Mesothelial cell of epicardium (in vitro differentiated cells): Measurements from ENCODE around the gene RSRC2. TPM values are rescaled to one million over a fixed set of nuclear protein-coding genes. Genes with fewer than 3 reads are reported as not detected.
A peak's percentile ranks its signal among the peaks of the same experiment; 100 is the strongest.

Experiments used
- DNase-seq, 2 experiments: peaks; one replicate each; pipeline ENCODE4 v3.0.0; 2021; ENCODE audit warnings: low spot score in 2 of 2; ENCODE audit not compliant: unreplicated experiment in 2 of 2
- H3K27ac Mint-ChIP-seq: 2 replicates; pipeline ENCODE4 v1.8.0; 2021; ENCODE audit warnings: mixed read lengths
- H3K27me3 Mint-ChIP-seq: 2 replicates; pipeline ENCODE4 v1.8.0; 2021; ENCODE audit warnings: low read depth, mixed read lengths
- H3K36me3 Mint-ChIP-seq: 2 replicates; pipeline ENCODE4 v1.8.0; 2021; ENCODE audit warnings: mixed read lengths
- H3K4me1 Mint-ChIP-seq: 2 replicates; pipeline ENCODE4 v1.8.0; 2021; ENCODE audit warnings: mixed read lengths
- H3K4me3 Mint-ChIP-seq: 2 replicates; pipeline ENCODE4 v1.8.0; 2021; ENCODE audit warnings: mild to moderate bottlenecking, moderate library complexity, mixed read lengths
- H3K9me3 Mint-ChIP-seq: 2 replicates; pipeline ENCODE4 v1.8.0; 2021; ENCODE audit warnings: mixed read lengths
- CTCF ChIP-seq: fragments of 200-600 bp; sonication (generic); IDR thresholded peaks from one replicate; pipeline ENCODE4 v1.5.0; 2021; ENCODE audit warnings: antibody characterized with exemption; ENCODE audit not compliant: unreplicated experiment
- total RNA-seq: library from RNA; stranded (reverse); gene quantifications from 3 replicates; pipeline ENCODE4 v1.2.1, GENCODE V29; 2021

The RSRC2 gene
- total RNA-seq, 1 donor from 2014 or later: 131 TPM

- Mint-ChIP-seq H3K36me3 (peaks cover 41% of the 10 kb centered on the region), H3K27me3 (no peaks in the 10 kb centered on the region), H3K4me3 (no peak overlapping the region), H3K9me3 (no peaks in the 10 kb centered on the region), H3K4me1 (no peaks in the 10 kb centered on the region), H3K27ac (no peak overlapping the region)
- TF ChIP-seq CTCF: no peak
- DNase-seq: no peak
Measured at GRCh38 chr12:122506393-122506938, 20.3 kb downstream of the RSRC2 start.

- Mint-ChIP-seq H3K27ac (no peak overlapping the region), H3K4me3 (no peak overlapping the region), H3K36me3 (peaks cover 35% of the 10 kb centered on the region), H3K9me3 (no peaks in the 10 kb centered on the region), H3K27me3 (no peaks in the 10 kb centered on the region), H3K4me1 (peaks cover 6% of the 10 kb centered on the region)
- no peak for DNase-seq
- TF ChIP-seq CTCF: no peak
Measured at GRCh38 chr12:122505419-122506051, 21.2 kb downstream of the RSRC2 start.

- Mint-ChIP-seq H3K4me1 (peaks cover 15% of the 10 kb centered on the region), H3K9me3 (no peaks in the 10 kb centered on the region), H3K27ac (peak overlapping the region; percentile 39), H3K27me3 (no peaks in the 10 kb centered on the region), H3K36me3 (peaks cover 24% of the 10 kb centered on the region), H3K4me3 (no peak overlapping the region)
- no peak for DNase-seq
- TF ChIP-seq CTCF: no peak
Measured at GRCh38 chr12:122503783-122504590, 22.7 kb downstream of the RSRC2 start.

GRCh38 chr12:122503147-122503751 lies 23.5 kb downstream of the RSRC2 start:
- Mint-ChIP-seq H3K27me3 (no peaks in the 10 kb centered on the region), H3K9me3 (no peaks in the 10 kb centered on the region), H3K4me1 (peaks cover 22% of the 10 kb centered on the region), H3K4me3 (no peak overlapping the region), H3K36me3 (peaks cover 20% of the 10 kb centered on the region), H3K27ac (no peak overlapping the region)
- TF ChIP-seq CTCF: no peak
- no peak for DNase-seq

- Mint-ChIP-seq H3K36me3 (peaks cover 14% of the 10 kb centered on the region), H3K27me3 (no peaks in the 10 kb centered on the region), H3K9me3 (no peaks in the 10 kb centered on the region), H3K27ac (peak overlapping the region; percentile 100), H3K4me1 (peaks cover 22% of the 10 kb centered on the region), H3K4me3 (peak overlapping the region; percentile 98)
- no peak for TF ChIP-seq CTCF
- DNase-seq: no peak
Measured at GRCh38 chr12:122501489-122501989, 25.2 kb downstream of the RSRC2 start.
